Upper lobe of left lung (tissue), 4 donors: ENCODE measurements around the gene HEPN1.

Experiments
- EP300 ChIP-seq, 4 donors: sonication (generic); formaldehyde crosslinking; IDR thresholded peaks; one replicate each; pipeline ENCODE4 v1.5.1; 2017; ENCODE audit warnings: antibody characterized with exemption in 4 of 4, control low read depth in 2 of 4
- POLR2A ChIP-seq, 4 donors: fragments of 450-650 bp; IDR thresholded peaks; one replicate each; pipeline ENCODE4 v1.5.1; 2016 to 2017; ENCODE audit warnings: antibody characterized with exemption in 4 of 4, mild to moderate bottlenecking in 2 of 4
- POLR2AphosphoS5 ChIP-seq, 2 donors: sonication (generic); formaldehyde crosslinking; IDR thresholded peaks; one replicate each; pipeline ENCODE4 v1.5.1; 2017; ENCODE audit warnings: antibody characterized with exemption in 2 of 2
- TF ChIP-seq, protein P1 (sequence below), 6 experiments: fragments of 450-650 bp in 4 of 6; fragments of 200-600 bp in 2 of 6; sonication (generic) in 2 of 6; IDR thresholded peaks; one replicate each; pipeline ENCODE4 v1.5.1; 2016 to 2019; ENCODE audit warnings: antibody characterized with exemption in 6 of 6

DNA sequence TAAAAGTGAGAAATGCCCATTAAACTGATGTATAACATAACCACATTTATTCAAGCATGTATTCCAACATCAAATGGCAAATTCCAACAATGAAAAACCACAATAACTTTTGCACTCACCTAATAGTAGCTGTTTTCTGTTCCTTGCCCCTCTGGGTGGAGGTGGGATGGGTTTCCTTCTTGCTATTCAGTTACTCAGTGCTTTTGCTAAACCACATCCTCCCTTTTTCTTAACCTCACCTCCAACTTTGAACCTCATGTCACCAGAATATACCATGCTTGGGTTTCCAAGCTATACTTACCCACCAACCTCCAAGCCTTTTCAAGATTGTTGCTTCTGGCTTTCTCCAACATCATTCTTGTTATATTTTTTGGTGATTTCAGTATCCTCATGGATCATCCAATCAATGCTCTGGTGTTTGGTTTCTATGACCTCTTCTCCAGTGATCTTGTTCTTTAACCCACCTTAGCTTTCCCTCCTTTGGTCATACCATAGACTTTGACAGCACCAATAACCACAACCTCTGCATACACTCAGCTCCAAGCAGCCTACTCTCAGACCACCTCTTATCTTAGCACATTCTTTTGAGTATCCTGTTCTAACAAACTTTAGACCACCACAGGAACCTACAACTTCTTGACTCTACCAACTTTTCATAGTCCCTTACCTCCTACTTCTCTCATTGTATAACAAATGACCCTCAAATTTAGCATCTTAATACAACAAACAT is 31.7 kb downstream of the HEPN1 start:
- TF ChIP-seq, protein P1, sequence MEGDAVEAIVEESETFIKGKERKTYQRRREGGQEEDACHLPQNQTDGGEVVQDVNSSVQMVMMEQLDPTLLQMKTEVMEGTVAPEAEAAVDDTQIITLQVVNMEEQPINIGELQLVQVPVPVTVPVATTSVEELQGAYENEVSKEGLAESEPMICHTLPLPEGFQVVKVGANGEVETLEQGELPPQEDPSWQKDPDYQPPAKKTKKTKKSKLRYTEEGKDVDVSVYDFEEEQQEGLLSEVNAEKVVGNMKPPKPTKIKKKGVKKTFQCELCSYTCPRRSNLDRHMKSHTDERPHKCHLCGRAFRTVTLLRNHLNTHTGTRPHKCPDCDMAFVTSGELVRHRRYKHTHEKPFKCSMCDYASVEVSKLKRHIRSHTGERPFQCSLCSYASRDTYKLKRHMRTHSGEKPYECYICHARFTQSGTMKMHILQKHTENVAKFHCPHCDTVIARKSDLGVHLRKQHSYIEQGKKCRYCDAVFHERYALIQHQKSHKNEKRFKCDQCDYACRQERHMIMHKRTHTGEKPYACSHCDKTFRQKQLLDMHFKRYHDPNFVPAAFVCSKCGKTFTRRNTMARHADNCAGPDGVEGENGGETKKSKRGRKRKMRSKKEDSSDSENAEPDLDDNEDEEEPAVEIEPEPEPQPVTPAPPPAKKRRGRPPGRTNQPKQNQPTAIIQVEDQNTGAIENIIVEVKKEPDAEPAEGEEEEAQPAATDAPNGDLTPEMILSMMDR (IDR thresholded peaks at IDR 0.05) = no peak
- TF ChIP-seq POLR2A (IDR thresholded peaks at IDR 0.05) = no peak
- no peak for TF ChIP-seq POLR2AphosphoS5 (IDR thresholded peaks at IDR 0.05)
- TF ChIP-seq EP300 (IDR thresholded peaks at IDR 0.05) = no peak
